IPS DF 6.9 (cell line): ENCODE results near the gene ALDH1A3.

ENCODE experiments used
- DNase-seq: peaks from one replicate; pipeline ENCODE4 v3.0.0-alpha.2; 2013; ENCODE audit warnings: low read depth, low spot score
- H3K27ac ChIP-seq: one replicate; pipeline ENCODE4 v1.5.1; 2013; ENCODE audit warnings: low read length, control low read depth
- H3K27me3 ChIP-seq: 2 replicates; pipeline ENCODE4 v1.6.1; 2013; ENCODE audit warnings: mild to moderate bottlenecking, low read length; ENCODE audit not compliant: control insufficient read depth, insufficient read depth
- H3K36me3 ChIP-seq: 2 replicates; pipeline ENCODE4 v1.6.1; 2013; ENCODE audit warnings: low read length; ENCODE audit not compliant: control insufficient read depth, insufficient read depth
- H3K4me1 ChIP-seq: 2 replicates; pipeline ENCODE4 v1.6.1; 2013; ENCODE audit warnings: low read length; ENCODE audit not compliant: control insufficient read depth, insufficient read depth
- H3K4me3 ChIP-seq: 2 replicates; pipeline ENCODE4 v1.5.1; 2013; ENCODE audit warnings: mild to moderate bottlenecking, low read length
- H3K9me3 ChIP-seq: 2 replicates; pipeline ENCODE4 v1.6.1; 2013; ENCODE audit warnings: low read length, inconsistent platforms; ENCODE audit not compliant: control insufficient read depth, insufficient read depth
- WGBS: extraction: QIAGEN DNeasy Blood & Tissue Kit; methylation state at CpG from one replicate; pipeline ENCODE4 v1.1.7; 2013; ENCODE audit warnings: mixed read lengths, missing lambda C conversion rate; ENCODE audit not compliant: insufficient read length, insufficient coverage; 5-methylcytosine and 5-hydroxymethylcytosine counted together

ALDH1A3 gene

GRCh38 chr15:100958326-100959065 is 78.9 kb downstream of the ALDH1A3 start:
- Histone ChIP-seq H3K36me3 (no peaks in the 10 kb centered on the region), H3K27ac (no peak overlapping the region), H3K9me3 (no peaks in the 10 kb centered on the region), H3K4me3 (no peak overlapping the region), H3K27me3 (no peaks in the 10 kb centered on the region), H3K4me1 (no peaks in the 10 kb centered on the region)
- WGBS = no CpG with 5 or more reads among the region's 10 CpGs
- no peak for DNase-seq

DNA sequence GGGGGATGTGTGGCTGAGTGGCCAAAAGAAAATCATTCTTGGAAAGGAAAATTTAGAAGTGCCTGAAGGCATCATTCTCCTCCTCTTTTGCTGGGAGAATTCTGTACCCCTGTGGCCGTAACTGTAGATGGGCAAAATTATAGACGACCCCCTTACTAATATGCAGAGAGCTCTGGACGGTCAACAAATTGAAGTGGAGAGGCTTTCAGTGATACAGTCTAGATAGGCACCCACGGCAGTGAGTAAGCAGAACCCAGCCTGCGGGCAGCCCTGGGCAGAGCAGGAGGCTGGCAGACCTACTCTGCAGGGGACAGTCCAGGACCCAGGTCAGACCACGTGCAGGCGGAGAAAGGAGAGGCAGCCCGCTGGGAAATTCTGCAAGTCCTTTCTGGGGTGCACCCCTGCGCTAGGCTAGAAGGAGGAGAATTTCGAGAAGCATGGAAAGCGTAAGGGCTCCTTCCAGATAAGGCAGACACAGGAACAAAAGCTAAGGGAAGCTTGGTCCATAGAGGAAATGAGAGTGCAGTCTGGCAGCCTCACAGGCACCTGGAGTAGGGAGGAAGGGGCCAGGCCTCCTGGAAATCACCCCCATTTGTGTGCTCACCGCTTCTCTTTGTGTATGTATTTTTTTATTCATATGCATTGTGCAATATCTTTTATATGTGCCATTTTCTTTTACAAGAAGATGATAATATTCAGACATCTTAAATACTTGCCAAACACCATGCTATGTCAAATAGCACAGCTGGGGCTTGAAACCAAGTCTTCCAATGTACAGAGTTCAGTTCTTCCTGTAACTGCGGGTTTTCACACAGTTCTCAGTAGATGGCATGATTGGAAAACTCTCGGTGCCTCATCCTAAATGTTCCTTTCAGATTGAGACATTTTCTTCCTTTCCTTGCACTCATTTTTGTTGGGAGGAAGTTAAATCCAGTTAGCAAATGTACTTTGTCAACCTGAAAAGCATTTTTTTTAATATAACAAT is 79.7 kb downstream of the ALDH1A3 start:
- no peak overlapping the region for H3K27ac ChIP-seq

More for the DNA sequence above, 79.7 kb downstream of the ALDH1A3 start:
- no peak overlapping the region for H3K4me3 ChIP-seq
- H3K9me3 ChIP-seq = no peaks in the 10 kb centered on the region
- no peaks in the 10 kb centered on the region for H3K27me3 ChIP-seq
- DNase-seq = no peak
- no CpG with 5 or more reads among the region's 14 CpGs for WGBS
- no peaks in the 10 kb centered on the region for H3K36me3 ChIP-seq
- no peaks in the 10 kb centered on the region for H3K4me1 ChIP-seq
